ENCODE results near the gene VDAC2.
"Not testable (repeated sequence)": the region's sequence is repeated elsewhere in the genome, so short reads cannot be mapped to it uniquely, and the experiment has no call there.

Gene VDAC2

DNA sequence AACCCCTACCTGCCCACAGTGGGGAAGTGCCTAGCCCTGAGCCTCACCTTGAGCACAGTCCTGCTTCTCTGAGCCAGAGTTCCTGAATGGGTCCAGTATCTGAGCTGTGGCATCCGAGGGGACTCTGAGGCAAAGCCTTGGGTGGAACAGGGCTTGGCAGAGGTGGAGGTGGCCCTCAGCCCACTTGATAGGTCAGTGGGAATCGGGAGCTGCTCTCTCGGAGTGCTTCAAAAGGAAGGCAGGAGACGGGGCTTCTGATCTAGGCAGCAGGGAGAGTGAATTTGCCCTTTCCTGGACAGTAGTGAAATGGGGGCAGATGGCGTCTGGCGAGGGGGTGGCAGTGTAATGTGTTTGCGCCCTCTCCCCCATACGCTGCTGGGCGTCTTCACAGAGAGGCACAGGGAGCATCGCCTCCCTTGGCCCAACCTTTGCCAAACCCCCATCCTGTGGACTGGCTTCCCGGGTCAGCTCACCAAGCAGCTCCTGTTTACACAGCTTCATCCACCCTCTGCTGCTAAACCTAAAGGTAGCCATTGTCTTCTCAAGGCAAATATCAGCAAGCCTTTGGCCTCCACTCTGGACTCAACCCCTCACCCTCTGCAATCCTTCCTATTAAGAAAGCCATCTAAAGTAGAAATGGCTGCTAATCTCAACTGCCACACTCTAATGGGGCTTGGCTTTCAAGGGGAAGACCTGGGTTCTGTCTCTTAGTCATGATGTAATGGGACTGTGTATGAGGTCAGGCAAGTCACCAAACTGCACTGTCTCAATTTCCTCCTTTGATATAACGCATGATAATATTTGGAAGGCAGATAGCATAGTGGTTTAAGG, 21.1 kb upstream of the VDAC2 start:
- FAIRE-seq = no peak
- no peak for DNase-seq (ENCODE audit: insufficient read length, low spot score)
- TF ChIP-seq CTCF (IDR thresholded peaks at IDR 0.05; ENCODE audit: insufficient read depth, missing control alignments) = no peak

DNA sequence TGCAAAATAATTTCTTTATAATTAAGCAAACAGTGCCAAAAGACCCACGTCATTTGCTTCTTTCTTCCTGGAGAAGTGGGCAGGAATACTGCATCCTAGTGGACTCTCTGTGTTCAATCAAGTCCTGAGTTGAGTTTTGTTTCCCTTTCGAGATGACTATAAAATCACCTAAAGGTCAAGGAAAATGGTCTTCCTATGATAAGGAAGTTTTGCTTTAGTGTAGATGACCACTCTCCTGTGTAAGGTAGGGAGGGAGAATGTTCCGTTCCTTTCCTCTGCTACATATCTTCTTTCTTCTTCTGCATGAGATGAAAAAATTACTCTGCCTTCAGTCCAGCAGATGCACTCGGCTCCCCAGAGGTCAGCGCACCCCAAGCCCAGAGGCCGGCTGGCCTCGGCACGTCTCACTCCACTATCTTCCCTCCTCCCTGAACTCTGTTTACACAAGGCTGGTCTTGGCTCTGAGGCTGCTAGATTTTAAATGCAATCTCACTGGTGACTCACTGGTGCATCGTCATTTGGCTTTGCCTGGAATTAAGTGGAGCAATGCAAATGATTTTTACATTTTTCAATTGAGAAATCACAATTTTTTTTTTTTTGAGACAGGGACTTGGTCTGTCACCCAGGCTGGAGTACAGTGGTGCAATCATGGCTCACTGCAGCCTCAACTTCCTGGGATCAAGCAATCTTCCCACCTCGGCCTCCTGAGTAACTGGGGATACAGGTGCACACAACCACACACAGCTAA, 18.6 kb upstream of the VDAC2 start:
- DNase-seq (ENCODE audit: insufficient read length, low spot score) = no peak
- TF ChIP-seq CTCF (IDR thresholded peaks at IDR 0.05; ENCODE audit: insufficient read depth, missing control alignments) = no peak
- FAIRE-seq = no peak

DNA sequence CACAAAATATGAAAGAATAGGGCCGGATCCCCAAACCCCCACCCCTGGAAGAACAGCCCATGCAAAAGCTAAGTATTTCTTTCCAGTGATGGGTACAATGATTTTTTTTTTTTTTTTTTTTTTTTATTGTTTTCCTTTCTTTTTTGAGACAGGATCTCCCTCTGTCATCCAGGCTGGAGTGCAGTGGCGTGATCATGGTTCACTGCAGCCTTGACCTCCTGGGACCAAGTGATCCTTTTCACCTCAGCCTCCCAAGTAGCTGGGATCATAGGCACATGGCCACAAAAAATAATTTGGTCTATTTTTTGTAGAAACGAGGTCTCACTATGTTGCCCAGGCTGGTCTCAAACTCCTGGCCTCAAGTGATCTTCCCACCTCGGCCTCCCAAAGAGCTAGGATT, 16.0 kb upstream of the VDAC2 start:
- not testable (repeated sequence) for FAIRE-seq; DNase-seq (ENCODE audit: insufficient read length, low spot score)

GRCh38 chr10:75195035-75195763, 15.4 kb upstream of the VDAC2 start:
- FAIRE-seq (no peak), DNase-seq (ENCODE audit: insufficient read length, low spot score) (no peak)
- TF ChIP-seq CTCF (IDR thresholded peaks at IDR 0.05; ENCODE audit: insufficient read depth, missing control alignments) = no peak

GRCh38 chr10:75197066-75197465, 13.5 kb upstream of the VDAC2 start:
- TF ChIP-seq CTCF (IDR thresholded peaks at IDR 0.05; ENCODE audit: insufficient read depth, missing control alignments) = no peak
- no peak for FAIRE-seq

DNA sequence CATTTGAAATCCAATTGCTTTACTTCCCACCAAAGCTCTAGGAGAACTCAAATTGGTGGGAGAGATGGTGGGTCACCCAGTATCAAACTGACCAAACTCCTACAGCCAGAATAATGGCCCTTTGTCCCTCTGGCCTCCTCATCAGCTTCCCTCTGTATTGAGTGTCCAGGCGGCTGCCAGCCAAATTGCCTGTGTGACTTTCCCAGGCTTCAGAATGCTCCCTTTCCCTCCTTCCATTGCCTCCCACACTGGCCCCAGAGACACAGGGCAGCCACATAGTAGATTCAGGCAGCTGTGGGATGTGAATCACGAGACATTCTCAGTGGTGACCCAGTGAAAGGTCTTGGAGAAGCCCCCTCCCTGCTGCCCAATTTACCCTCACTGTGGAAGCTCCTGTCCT, 12.7 kb upstream of the VDAC2 start:
- no peak for TF ChIP-seq CTCF (IDR thresholded peaks at IDR 0.05; ENCODE audit: insufficient read depth, missing control alignments)
- FAIRE-seq = no peak
- no peak for DNase-seq (ENCODE audit: insufficient read length, low spot score)

More at GRCh38 chr10:75197066-75197465, 13.5 kb upstream of the VDAC2 start:
- no peak for DNase-seq (ENCODE audit: insufficient read length, low spot score)

DNA sequence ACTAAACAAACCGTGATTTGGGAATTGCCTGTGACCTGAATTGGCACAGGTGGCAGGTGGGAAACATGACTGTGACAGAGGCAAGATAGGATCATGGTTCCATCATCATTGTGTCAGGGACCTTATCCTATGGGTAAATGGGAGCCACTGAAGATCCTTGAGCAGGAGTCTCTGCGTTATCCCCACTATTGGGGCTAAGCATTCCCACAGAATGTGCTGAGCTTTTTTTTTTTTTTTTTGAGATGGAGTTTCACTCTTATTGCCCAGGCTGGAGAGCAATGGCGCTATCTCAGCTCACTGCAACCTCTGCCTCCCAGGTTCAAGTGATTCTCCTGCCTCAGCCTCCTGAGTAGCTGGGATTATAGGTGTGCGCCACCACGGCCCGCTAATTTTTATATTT, 10.6 kb upstream of the VDAC2 start:
- FAIRE-seq; DNase-seq (ENCODE audit: insufficient read length, low spot score): not testable (repeated sequence)

Measured in D721Med (cell line).